PC-9 (cell line): ENCODE data around the gene GIGYF2.

Experiments used
- CTCF ChIP-seq: fragments of 200-600 bp; sonication (generic); conservative IDR thresholded peaks from 2 replicates; pipeline ENCODE4 v1.6.1; 2017; ENCODE audit warnings: mixed run types, antibody characterized with exemption, mild to moderate bottlenecking, moderate library complexity
- EZH2 ChIP-seq: fragments of 200-600 bp; sonication (generic); IDR thresholded peaks from 2 replicates; pipeline ENCODE4 v1.8.0; 2017; ENCODE audit warnings: antibody characterized with exemption, low read depth

DNA sequence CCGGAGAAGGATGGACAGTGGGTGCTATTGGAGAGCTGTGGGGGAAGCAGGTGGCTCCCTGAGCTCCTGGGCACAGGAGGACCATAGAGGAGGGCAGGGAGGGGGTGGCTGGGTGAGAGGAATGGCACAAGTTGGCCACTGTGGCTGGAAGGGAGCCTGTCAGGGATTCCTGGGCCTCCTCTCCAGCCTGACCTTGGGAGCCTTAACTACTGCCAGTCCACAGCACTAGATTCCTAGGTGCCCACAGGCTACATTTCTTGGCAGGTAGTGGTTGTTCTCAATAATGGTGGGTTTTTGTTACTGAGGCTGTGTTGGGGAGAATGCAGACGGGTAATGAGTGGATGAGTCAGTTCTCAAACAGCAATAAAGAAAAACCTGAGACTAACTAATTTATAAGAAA is 37.8 kb upstream of the GIGYF2 start:
- no peak for TF ChIP-seq CTCF
- no peak for TF ChIP-seq EZH2
